Stomach (tissue), 9 donors: ENCODE results near the gene TRERF1. TPM values are rescaled to one million over a fixed set of nuclear protein-coding genes. Genes with fewer than 3 reads are reported as not detected.

Source experiments
- DNase-seq, 2 donors: peaks; one replicate each; pipeline versions ENCODE4 v3.0.0 to v3.0.0-alpha.2; 2013 to 2019
- H3K27ac ChIP-seq, 5 donors: fragments of 200-600 bp in 4 of 5; sonication (generic) in 4 of 5; one replicate each; pipeline ENCODE4 v1.5.1; 2013 to 2019; ENCODE audit warnings: mild to moderate bottlenecking in 1 of 5, moderate library complexity in 1 of 5
- H3K27me3 ChIP-seq, 3 donors: fragments of 200-600 bp; sonication (generic); one replicate each; pipeline ENCODE4 v1.5.1; 2017 to 2019; ENCODE audit warnings: mixed run types in 1 of 3
- H3K36me3 ChIP-seq, 4 donors: fragments of 200-600 bp; sonication (generic); 1 replicate in 3 of 4; 2 replicates in 1 of 4; pipeline ENCODE4 v1.5.1; 2016 to 2019
- H3K4me1 ChIP-seq, 4 donors: fragments of 200-600 bp; sonication (generic); one replicate each; pipeline ENCODE4 v1.5.1; 2016 to 2019
- H3K4me3 ChIP-seq, 4 donors: fragments of 200-600 bp; sonication (generic) in 3 of 4; one replicate each; pipeline ENCODE4 v1.5.1; 2016 to 2019; ENCODE audit warnings: mild to moderate bottlenecking in 1 of 4
- H3K9me3 ChIP-seq, 4 donors: fragments of 200-600 bp; sonication (generic); one replicate each; pipeline ENCODE4 v1.5.1; 2016 to 2019
- EP300 ChIP-seq: sonication (generic); formaldehyde crosslinking; IDR thresholded peaks from one replicate; pipeline ENCODE4 v1.6.1; 2017; ENCODE audit warnings: antibody characterized with exemption
- POLR2A ChIP-seq, 4 donors: fragments of 450-650 bp; IDR thresholded peaks; one replicate each; pipeline ENCODE4 v1.6.1; 2016; ENCODE audit warnings: antibody characterized with exemption in 4 of 4, control low read depth in 2 of 4, mild to moderate bottlenecking in 1 of 4, moderate library complexity in 1 of 4
- POLR2AphosphoS5 ChIP-seq, 3 donors: sonication (generic); formaldehyde crosslinking; IDR thresholded peaks; one replicate each; pipeline ENCODE4 v1.6.1; 2016; ENCODE audit warnings: antibody characterized with exemption in 3 of 3
- WGBS, 5 donors: extraction: QIAGEN DNeasy Blood & Tissue Kit in 3 of 5; methylation state at CpG; one replicate each; pipeline versions ENCODE4 v1.1.5 to v1.1.7; 2013 to 2018; 5-methylcytosine and 5-hydroxymethylcytosine counted together
- intact Hi-C: fragments of 100-400 bp; cut with DNase I; formaldehyde crosslinking; loops from one replicate; pipeline ENCODE4 v1.15.1; 2023; ENCODE audit warnings: low total_unique reads
- polyA plus RNA-seq, 3 donors: library from polyadenylated mRNA; stranded (reverse); fragments of 200-250 nt; gene quantifications; one replicate each; pipeline ENCODE4 v1.2.3, GENCODE V29; 2013
- total RNA-seq, 5 donors: library from RNA; depleted of rRNA; stranded (reverse); fragments of >200 nt; gene quantifications; one replicate each; pipeline versions ENCODE4 v1.1.0 to v1.2.3, GENCODE V29; 2014 to 2016
- TF ChIP-seq, protein P1 (sequence below), 7 experiments: fragments of 450-650 bp in 4 of 7; fragments of 200-600 bp in 3 of 7; sonication (generic) in 3 of 7; IDR thresholded peaks; one replicate each; pipeline ENCODE4 v1.5.1; 2016 to 2019; ENCODE audit warnings: antibody characterized with exemption in 7 of 7, control low read depth in 2 of 7, mild to moderate bottlenecking in 1 of 7
- donor health status: healthy with polysubstance abuse.
- donor health status: Bipolar disorder and iron deficiency.
- donor health status: healthy.

Gene TRERF1
- total and polyA plus RNA-seq, 8 donors: 2.1 to 8.1 (median 4.9) TPM

DNA sequence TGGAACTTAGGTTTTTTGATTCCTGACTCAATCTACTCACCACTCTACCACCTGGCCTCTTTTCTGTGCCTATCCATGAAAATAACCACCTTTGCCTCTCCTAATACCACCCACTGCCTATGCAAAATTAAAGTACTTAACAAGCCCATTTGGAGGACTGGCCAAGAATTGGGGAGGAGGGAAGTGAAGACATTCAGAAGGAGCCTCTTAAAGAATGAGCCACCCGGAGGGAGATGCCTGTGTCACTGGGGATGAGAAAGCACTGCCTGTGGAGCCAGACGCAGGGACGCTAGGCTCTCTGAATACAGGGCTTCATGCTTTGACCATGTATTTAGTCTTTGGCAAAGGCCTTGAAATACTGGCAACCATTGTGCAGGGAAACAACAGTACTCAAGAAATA lies 194.1 kb downstream of the TRERF1 start:
- DNase-seq: no peak
- WGBS, 5 donors: 87 to 98% (median 92%) methylated on average over 3 of the region's 3 CpGs
- Histone ChIP-seq H3K27me3 (no peaks in the 10 kb centered on the region), H3K27ac (no peak overlapping the region), H3K4me1 (peaks cover 6 to 30% (median 8%) of the 10 kb centered on the region in 4 donors), H3K9me3 (no peaks in the 10 kb centered on the region), H3K36me3 (peaks cover 17 to 65% (median 60%) of the 10 kb centered on the region in 4 donors), H3K4me3 (no peak overlapping the region)
- TF ChIP-seq, protein P1, sequence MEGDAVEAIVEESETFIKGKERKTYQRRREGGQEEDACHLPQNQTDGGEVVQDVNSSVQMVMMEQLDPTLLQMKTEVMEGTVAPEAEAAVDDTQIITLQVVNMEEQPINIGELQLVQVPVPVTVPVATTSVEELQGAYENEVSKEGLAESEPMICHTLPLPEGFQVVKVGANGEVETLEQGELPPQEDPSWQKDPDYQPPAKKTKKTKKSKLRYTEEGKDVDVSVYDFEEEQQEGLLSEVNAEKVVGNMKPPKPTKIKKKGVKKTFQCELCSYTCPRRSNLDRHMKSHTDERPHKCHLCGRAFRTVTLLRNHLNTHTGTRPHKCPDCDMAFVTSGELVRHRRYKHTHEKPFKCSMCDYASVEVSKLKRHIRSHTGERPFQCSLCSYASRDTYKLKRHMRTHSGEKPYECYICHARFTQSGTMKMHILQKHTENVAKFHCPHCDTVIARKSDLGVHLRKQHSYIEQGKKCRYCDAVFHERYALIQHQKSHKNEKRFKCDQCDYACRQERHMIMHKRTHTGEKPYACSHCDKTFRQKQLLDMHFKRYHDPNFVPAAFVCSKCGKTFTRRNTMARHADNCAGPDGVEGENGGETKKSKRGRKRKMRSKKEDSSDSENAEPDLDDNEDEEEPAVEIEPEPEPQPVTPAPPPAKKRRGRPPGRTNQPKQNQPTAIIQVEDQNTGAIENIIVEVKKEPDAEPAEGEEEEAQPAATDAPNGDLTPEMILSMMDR (IDR thresholded peaks at IDR 0.05): no peak
- TF ChIP-seq EP300: no peak
- no peak for TF ChIP-seq POLR2AphosphoS5 (IDR thresholded peaks at IDR 0.05)
- intact Hi-C loops: loop anchor here (10.0 kb wide), 1 partner anchor 277 kb away; no protein-coding TSS in a partner anchor

DNA sequence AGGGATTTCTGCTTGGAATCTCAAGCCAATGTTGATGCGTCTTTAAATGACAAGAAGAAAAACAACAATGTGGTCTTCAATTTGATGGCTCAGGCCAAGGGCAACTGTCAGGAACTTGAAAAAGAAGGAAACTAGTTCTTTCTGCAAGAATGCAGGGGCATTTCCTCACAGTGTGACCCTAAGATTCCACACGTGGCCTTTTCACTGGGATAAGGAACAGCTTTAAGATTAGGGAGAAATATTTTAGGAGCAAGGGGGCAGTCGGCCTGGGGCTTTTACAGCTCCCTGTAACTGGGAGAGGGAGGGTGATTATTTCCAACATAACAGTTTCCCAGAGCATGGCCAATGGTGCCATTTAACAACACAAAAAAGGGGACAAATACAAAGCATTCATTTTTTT lies 194.7 kb downstream of the TRERF1 start:
- Histone ChIP-seq H3K4me3 (no peak overlapping the region), H3K9me3 (no peaks in the 10 kb centered on the region), H3K36me3 (peaks cover 17 to 66% (median 59%) of the 10 kb centered on the region in 4 donors), H3K27me3 (no peaks in the 10 kb centered on the region), H3K4me1 (peaks cover 9 to 35% (median 13%) of the 10 kb centered on the region in 4 donors), H3K27ac (no peak overlapping the region)
- 61 to 72% (median 67%) methylated on average over 3 of the region's 3 CpGs for WGBS, 5 donors
- intact Hi-C loops: loop anchor here (10.0 kb wide), 1 partner anchor 278 kb away; no protein-coding TSS in a partner anchor
- DNase-seq: no peak
- TF ChIP-seq POLR2A (IDR thresholded peaks at IDR 0.05) (no peak), POLR2AphosphoS5 (IDR thresholded peaks at IDR 0.05) (no peak), EP300 (no peak)
- TF ChIP-seq, protein P1 (IDR thresholded peaks at IDR 0.05): no peak

DNA sequence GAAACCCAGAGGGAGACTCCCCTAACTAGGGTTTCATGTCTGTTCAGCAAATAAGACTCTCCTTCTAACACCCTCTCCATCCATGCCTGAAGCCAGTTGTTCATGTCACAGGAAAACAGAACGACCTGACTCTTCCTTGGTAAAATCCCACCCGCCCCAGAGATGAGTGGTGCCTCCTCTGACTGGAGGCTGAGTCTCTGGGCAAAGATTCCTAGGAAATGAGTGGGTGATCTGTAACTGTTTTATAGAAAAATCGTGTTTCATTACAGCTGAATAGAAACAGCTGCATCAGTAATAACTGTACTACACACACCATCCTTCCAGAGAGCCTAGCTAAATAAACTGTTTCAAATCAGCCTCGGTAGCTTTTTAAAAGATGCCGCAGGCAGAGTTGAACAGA lies 196.7 kb downstream of the TRERF1 start:
- TF ChIP-seq POLR2A (IDR thresholded peaks at IDR 0.05) (no peak), POLR2AphosphoS5 (IDR thresholded peaks at IDR 0.05) (no peak), EP300 (no peak)
- TF ChIP-seq, protein P1 (IDR thresholded peaks at IDR 0.05): no peak
- Histone ChIP-seq H3K9me3 (no peaks in the 10 kb centered on the region), H3K36me3 (peaks cover 17 to 66% (median 61%) of the 10 kb centered on the region in 4 donors), H3K4me1 (peaks cover 7 to 26% (median 11%) of the 10 kb centered on the region in 4 donors), H3K4me3 (no peak overlapping the region), H3K27ac (no peak overlapping the region), H3K27me3 (no peaks in the 10 kb centered on the region)
- WGBS, 5 donors: 71 to 86% (median 77%) methylated on average over 5 of the region's 5 CpGs
- DNase-seq: no peak
- intact Hi-C loops: loop anchor here (10.0 kb wide), 1 partner anchor 280 kb away; no protein-coding TSS in a partner anchor

DNA sequence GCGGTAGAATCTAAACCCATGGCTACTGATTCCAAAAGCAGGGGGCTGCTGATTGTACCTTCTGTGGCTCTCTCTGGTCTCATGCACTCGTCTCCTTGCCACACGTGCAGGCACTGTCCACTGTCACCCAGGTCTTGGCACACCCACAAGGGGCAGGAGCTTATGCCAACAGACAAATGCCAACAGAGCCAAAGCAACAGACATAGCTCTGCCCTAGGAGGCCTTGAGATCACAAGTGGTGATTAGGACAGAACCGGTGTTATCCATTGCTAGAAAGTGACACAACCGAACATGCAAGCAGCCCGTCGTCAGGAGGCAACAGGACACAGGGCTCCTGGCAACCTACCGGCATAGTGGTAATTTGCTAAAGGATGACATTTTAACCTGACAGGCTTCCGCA lies 197.2 kb downstream of the TRERF1 start:
- DNase-seq: no peak
- WGBS, 5 donors: 90 to 94% (median 91%) methylated on average over 8 to 9 of the region's 9 CpGs

More for the DNA sequence above, 197.2 kb downstream of the TRERF1 start:
- intact Hi-C loops: loop anchor here (10.0 kb wide), 1 partner anchor 280 kb away; no protein-coding TSS in a partner anchor
- Histone ChIP-seq H3K36me3 (peaks cover 17 to 72% (median 64%) of the 10 kb centered on the region in 4 donors), H3K27me3 (no peaks in the 10 kb centered on the region), H3K9me3 (no peaks in the 10 kb centered on the region), H3K27ac (no peak overlapping the region), H3K4me1 (peaks cover 7 to 22% (median 11%) of the 10 kb centered on the region in 4 donors), H3K4me3 (no peak overlapping the region)
- TF ChIP-seq POLR2AphosphoS5 (IDR thresholded peaks at IDR 0.05) (no peak), POLR2A (IDR thresholded peaks at IDR 0.05) (no peak), EP300 (no peak)
- TF ChIP-seq, protein P1 (IDR thresholded peaks at IDR 0.05): no peak
